NCI-H2227 (cell line): ENCODE results near the gene RGS18.
"Not testable (repeated sequence)": the region's sequence is repeated elsewhere in the genome, so short reads cannot be mapped to it uniquely, and the experiment has no call there.

Experiments
- DNase-seq: peaks from one replicate; lab custom pipeline; 2025; ENCODE audit not compliant: unreplicated experiment; lab: John Stamatoyannopoulos, UW

The RGS18 gene

DNA sequence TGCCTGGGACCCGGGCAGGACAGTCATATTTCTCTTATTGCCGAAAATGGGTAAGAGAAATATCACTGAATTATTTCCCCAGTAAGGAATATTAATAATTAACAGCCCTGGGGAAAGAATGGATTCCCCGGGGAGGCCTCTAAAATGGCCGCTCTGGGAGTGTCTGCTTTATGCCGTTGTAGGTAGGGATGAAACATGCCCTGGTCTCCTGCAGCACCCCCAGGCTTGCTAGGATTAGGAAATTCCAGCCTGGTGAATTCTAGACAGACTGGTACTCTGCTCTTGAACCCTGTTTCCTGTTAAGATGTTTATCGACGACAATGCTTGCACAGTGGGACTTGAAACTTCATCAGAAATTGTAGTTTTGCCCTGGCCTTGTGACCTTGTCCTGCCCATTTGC lies 6.7 kb downstream of the RGS18 start:
- not testable (repeated sequence) for DNase-seq

DNA sequence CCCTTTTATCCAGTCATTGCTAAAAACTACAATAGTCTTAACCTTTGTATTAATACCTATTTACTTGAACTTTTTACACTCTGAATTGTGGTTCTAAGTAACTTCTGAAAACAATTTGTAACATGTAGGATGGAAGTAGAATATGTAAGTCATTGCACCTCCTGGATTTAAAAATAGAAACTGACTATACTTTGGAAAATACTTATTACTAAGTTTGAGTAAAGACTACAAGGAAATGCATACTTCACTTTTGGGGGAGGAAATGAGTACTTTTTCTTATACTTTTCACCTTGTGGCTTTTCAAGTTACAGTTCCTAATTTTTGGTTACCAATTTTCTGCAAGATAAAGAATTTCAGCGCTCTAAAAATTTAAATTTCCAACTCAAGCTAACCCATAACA lies 8.7 kb downstream of the RGS18 start:
- DNase-seq: no peak

DNA sequence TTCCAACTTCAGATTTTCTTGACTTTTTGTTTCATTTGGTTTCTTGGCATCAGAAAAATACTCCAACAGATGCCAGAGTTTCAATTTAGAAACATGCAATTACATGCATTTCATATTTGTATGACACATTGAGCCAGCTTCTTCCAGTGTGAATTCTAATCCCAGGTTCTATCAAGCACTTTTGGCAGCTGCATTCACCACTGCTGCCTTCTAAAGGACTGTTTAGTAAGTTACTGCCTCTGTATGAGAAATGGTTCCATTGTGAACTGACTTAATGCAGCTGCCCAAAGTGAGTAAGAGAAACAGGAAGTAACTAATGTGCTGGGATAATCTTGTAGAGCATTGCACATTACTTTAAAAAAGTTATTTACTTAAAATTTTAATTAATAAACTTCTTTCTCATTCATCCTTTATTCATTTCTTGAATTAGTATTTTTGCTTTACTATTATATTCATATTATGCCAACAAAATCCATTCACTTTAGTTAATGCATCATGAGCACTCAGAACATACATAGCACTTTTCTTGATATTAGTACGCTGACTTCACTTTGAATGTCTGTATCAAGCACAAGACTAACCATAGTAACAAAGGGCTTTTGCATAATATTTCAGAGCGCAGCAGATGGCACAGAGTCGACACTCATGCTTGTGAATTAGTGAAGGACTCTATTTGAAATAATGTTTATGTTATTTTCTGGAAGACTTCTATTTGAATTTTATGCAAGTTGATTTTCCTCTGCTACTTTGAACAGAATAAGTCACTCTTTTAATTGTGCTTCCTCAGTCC lies 9.8 kb downstream of the RGS18 start:
- no peak for DNase-seq

DNA sequence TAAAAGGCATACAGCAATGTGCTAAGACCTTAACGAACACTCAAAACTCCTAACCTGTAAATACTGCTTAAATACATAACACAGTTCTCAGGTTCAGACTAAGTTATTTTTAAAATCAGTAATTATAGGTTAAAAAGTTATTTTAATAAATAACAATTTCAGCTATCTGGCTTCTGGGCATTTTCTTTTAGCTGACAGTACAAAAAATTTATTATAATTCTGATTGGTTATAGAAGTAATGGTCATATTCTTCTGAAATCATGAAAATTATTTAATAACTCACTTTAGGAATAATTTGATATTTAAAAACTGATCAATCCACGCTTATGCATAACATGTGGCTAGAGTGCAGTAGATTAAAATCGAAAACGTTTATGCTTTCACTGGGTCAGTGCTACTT lies 10.7 kb downstream of the RGS18 start:
- DNase-seq: no peak

DNA sequence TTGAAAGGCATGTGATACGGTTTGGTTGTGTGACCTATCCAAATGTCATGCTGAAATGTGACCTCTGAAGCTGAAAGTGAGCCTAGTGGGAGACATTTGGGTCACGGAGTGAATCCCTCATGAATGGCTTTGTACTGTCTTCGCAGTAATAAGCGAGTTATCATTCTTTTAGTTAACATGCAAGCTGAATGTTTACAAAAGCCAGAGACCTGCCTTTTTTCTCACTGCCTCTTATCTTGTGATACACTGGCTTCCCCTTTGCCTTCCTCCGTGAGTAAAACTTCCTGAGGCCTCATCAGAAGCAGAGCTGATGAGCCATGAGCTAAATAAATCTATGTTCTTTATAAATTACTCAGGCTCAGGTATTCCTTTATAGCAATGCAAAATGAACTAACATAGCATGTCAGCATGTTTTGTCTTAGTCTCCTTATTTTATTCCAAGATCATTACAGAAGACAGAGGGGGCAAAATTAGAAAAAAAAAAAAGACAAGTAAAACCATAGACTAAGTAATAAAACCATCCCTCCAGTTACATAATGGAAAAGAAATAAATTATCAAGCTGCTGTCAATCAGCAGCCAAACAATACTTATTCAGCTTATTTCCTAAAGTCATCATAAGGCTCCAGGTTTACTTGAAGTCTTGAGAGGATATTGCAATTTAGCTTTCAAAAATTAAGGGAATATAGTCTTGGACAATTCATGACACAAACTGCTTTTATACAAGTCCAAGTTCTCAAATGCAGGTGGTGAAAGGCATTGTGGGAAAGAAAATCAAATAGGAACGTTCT lies 12.1 kb downstream of the RGS18 start:
- no peak for DNase-seq

DNA sequence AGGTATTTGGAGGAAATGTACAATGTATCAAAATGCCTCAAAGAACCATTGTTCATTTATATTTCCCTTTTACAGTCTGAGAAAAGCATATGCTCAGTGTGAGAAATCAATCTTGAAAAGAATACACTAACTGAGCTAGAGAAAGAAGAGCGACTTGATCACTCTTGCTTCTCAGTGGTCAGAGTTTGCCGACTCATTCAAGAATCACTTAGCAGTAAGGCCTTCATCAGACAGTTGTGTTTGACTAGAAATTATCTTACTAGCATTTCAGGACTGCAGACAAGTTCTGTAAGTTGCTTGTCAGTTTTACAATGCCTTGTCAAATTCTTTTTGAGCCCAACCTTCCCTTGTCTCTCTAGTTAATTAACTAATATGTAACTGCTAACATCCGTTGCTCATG lies 12.9 kb downstream of the RGS18 start:
- no peak for DNase-seq

DNA sequence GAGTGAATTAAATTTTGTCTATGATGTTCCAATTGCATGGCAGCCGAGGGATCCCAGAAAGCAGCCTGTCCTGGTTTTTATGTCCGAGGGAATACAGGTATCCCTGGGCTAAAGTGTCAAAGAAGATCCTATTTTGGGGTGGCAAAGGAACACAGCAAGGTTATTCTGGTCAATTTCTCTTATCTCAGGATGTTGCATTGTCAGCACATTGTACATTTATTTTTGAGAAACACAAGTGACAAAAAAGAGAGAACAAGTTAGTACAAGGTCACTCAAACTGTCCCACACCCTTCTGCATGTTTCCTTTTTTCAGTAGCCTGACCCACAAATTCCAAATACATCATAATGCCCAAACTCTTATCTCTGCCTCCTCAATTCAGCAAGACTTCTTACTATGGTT lies 17.7 kb downstream of the RGS18 start:
- no peak for DNase-seq

DNA sequence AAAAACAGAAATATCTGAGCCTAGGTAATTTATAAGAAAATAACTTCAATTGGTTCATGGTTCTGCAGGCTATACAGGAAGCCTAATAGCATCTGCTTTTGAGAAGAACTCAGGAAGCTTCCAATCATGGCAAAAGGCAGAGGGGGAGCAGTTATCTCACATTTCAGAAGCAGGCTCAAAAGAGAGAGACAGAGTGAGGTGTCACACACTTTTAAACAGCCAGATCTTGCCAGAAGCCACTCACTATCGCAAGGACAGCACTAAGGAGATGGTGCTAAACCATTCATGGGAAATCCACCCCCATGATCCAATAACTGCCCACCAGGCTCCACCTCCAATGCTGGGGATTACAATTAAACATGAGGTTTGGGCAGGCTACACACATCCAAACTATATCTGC lies 25.5 kb downstream of the RGS18 start:
- no peak for DNase-seq

DNA sequence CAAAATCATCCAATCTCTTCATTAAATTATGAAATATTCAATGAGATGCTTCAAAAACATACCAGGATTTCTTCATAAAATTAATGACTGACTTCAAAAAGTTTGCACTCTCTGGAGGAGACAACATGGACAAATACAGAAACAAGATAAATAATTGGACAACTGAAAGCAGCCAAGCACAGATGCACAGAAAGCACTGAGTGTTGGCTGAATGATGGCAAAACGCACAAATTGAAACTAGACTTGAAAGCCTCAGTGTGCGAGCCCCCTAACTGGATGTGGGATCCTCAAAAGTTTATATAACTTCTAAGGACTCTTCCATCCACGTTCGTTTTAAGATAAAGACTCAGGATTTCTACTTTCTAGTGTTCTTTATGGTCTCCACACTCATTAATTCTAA lies 27.9 kb downstream of the RGS18 start:
- DNase-seq: no peak

DNA sequence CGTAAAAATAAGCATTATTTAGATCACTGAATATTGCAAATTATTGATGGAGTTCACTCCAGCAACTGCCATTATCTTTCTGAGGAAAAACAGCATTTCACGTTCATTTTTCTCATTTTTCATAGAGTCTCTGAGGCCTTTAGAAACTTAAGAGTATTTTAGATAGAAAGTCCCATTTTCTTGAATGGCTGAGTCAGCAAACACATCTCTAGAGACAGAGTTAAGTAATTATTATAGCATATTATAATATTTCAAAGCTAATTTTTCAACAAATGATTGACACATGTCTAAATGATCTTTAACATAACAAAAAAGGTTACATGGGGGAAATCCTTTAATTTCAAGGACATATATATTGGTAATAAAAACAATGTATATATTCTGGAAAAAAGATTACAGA lies 31.8 kb downstream of the RGS18 start:
- no peak for DNase-seq

DNA sequence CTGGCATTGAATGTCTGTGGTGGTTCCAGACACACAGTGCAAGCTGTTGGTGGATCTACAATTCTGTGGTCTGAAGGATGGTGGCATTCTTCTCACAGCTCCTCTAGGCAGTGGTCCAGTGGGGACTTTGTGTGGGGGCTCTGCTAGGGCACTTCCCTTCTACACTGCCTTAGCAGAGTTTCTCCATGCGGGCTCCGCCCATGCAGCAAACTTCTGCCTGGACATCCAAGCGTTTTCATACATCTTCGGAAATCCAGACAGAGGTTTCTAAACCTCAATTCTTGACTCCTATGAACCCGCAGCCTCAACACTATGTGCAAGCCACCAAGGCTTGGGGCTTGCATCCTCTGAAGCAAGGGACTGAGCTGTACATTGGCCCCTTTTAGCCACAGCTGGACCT lies 43.0 kb downstream of the RGS18 start:
- no peak for DNase-seq

DNA sequence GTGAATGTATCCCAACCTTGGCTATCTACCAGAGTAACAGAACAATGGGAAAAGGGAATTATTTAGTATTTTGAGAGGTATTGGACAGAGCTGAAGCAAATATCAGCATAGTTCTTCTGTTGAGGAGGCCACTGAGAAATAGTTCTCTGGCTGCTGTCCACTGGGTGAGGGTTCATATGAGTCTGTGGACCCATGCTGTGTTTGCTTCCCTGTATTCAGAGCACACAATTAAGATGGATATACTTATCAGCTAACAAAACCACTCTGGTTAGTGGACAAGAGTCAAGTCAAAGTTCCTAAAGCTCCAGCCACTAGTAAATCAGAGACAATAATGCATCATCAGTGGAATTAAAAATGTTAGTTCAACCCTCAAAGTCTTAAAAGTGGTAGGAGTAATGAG lies 66.1 kb downstream of the RGS18 start:
- DNase-seq: no peak

DNA sequence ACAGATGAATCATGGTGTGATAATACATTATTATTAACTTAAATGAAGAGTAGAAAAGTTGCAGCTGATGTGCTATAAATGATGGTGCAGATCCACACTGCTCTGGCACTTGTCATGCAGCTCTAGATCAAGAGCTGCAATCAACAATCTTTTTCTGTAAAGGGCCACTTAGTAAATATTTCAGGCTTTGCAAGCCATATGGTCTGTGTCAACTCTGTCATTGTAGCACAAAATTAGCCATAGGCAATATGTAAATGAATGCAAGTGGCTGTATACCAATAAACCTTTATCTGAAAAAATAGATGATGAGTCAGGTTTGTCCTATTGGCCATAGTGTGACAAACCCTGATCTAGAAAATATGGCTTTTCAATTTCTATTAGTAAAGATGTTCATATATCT lies 66.6 kb downstream of the RGS18 start:
- DNase-seq: no peak

DNA sequence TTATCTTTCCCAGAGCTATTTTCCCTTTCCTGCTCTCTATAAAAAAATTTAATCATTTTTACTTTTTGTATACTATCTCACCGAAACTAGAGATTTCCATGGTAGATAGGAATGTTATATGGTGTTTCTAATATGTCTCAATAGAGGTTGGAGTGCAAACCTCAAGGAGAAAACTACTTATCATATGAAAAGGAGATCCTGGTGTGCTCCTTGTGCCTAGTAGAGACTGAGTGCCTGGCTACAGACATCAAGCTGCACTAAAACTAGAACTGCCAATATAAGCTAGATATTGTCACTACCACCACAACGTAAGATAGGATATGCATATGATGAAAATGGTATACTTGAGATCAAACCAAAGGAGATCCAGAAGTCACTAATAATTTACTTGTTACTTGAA lies 67.0 kb downstream of the RGS18 start:
- DNase-seq: no peak

DNA sequence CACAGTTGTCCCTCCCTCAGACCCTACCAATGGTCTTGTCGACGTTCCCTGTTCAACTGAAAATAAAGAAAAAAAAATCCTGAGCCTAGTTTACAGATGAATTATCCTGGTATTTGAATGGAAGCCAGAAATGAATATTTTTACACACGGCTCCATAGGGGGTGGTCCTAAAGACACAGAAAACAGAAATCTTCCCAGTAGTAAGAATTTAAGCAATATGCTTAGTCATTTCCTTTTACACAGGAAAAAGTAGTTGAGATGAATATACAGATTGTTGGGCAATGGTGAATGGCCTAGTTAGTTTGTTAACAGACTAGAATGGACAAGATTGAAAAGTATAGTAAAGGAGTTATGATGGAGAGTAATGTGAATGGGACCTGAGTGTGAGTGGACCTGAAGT lies 67.4 kb downstream of the RGS18 start:
- no peak for DNase-seq

DNA sequence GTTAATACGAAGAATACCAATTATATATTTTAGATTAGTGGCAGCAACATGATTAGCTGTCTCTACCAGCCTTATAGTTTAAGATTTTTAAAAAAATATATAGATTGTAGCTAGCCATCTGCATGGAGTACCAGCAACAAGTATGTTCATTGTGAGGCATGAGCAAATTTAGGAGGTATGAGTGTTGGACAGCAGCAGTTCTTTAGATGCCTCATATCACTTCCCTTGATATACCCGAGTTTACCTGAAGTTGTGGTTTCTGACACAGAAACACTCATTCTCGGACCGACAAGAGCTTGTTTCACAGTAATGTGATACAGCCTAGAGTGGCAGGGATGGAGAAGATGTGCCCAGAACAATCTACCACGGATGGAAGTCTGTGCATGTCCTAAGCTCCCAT lies 69.1 kb downstream of the RGS18 start:
- no peak for DNase-seq

DNA sequence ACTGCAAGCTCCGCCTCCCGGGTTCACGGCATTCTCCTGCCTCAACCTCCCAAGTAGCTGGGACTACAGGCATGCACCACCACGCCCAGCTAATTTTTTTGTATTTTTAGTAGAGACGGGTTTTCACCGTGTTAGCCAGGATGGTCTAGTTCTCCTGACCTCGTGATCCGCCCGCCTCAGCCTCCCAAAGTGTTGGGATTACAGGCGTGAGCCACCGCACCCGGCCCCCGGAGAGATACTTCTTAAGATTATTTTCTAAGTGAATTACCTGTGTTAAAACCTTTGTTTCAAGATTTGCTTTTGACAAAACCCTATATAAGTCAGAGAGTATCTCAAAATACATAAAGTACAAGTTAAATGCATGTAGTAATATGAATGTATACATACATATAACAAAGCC lies 69.7 kb downstream of the RGS18 start:
- DNase-seq: not testable (repeated sequence)

DNA sequence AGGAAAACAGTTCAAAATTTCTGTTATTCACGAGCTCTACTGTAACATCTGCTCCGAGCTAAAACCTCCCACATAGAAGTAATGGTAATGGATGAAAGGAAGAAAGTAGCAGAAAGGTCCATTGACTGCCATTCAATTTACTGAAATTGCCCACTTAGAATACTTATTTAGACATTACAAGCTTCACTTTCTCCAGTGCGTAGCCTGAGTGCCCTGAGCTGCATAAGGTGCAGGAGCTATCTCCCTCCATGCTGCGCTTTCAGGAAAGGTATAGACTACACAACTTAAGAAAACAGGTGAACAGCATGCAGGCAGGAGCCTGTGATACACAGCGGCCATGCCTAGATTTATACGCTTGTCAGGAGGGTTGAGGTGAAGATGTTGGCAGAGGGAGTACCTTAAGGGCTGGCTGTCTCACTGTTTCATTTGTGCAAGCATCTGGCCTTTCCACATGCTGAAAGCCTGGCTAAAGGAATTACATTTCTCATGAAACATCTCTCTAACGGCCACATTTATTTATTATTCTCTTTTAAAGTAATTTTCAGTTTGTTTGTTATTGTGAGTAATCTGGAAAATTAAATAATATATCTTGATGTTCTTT lies 74.7 kb downstream of the RGS18 start:
- peak; percentile 53 for DNase-seq

DNA sequence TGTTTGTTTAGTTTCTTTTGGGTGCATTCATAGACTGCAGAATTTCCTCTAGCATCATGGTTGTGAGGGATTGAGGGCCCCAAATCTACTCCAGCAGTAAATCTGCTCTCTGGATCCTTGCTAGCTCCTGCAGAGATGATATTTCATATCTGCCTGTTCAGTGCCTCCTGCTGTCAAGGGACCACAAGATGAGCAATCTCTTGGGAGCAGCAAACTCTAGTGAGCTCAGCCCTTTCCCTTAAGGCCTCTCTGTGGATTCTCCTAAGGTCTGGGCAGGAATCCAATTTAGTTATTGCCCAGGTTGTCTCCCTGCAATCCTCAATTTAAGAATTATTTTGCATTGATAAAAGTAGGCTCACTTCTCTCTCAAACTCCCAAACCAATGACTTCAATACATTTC lies 76.9 kb downstream of the RGS18 start:
- no peak for DNase-seq
